A549 (cell line): ENCODE measurements around the gene GPR75. TPM values are rescaled to one million over a fixed set of nuclear protein-coding genes. Genes with fewer than 3 reads are reported as not detected.

Experiments used
- ATAC-seq, 2 experiments: fragments of 200-7000 bp in 1 of 2; fragments of >200 bp in 1 of 2; cut with Nextera tagmentation in 1 of 2; cut with Tn5 transposase in 1 of 2; 3 replicates each; pipeline versions ENCODE4 v1.8.0 to v1.9.1; 2018 to 2020; ENCODE audit warnings: mild to moderate bottlenecking in 1 of 2, moderate library complexity in 1 of 2
- CTCF ChIA-PET: fragments of 300-600 bp; sonication (Branson Sonifier 250); formaldehyde crosslinking; extraction: SDS; loops from one replicate; lab custom pipeline; 2021; ENCODE audit warnings: antibody characterized with exemption, inconsistent platforms; lab: Yijun Ruan, JAX
- POLR2A ChIA-PET: fragments of 350-600 bp; formaldehyde crosslinking; extraction: SDS; loops from one replicate; lab custom pipeline; 2021; ENCODE audit warnings: antibody characterized with exemption, inconsistent platforms; lab: Yijun Ruan, JAX
- DNase-seq, 2 experiments: peaks; one replicate each; pipeline versions ENCODE4 v3.0.0 to v3.0.0-alpha.2; 2011 to 2016; ENCODE audit warnings: low read depth in 1 of 2, low spot score in 1 of 2
- FAIRE-seq: peaks from 2 replicates; lab custom pipeline; 2011; peaks lifted over from hg19 to GRCh38; lab: Jason Lieb, UNC
- H3K27ac ChIP-seq, 2 experiments: fragments of >200 bp; sonication (Bioruptor Twin); formaldehyde crosslinking; 3 replicates each; pipeline ENCODE4 v1.5.1; 2016 to 2017
- H3K4me1 ChIP-seq: fragments of >200 bp; sonication (Bioruptor Twin); formaldehyde crosslinking; 3 replicates; pipeline ENCODE4 v1.6.1; 2016
- H3K4me2 ChIP-seq: fragments of >200 bp; sonication (Bioruptor Twin); formaldehyde crosslinking; 3 replicates; pipeline ENCODE4 v1.6.1; 2016
- H3K4me3 ChIP-seq: fragments of >200 bp; sonication (Bioruptor Twin); formaldehyde crosslinking; 3 replicates; pipeline ENCODE4 v1.5.1; 2016
- H3K9me3 ChIP-seq: fragments of >200 bp; sonication (Bioruptor Twin); formaldehyde crosslinking; 3 replicates; pipeline ENCODE4 v1.6.1; 2016
- CBX2 ChIP-seq: fragments of 200-600 bp; sonication (generic); IDR thresholded peaks from 2 replicates; pipeline ENCODE4 v1.6.1; 2016; ENCODE audit warnings: low read depth, mild to moderate bottlenecking, borderline replicate concordance
- CHD4 ChIP-seq: fragments of 200-600 bp; sonication (generic); IDR thresholded peaks from 2 replicates; pipeline ENCODE4 v1.6.1; 2016; ENCODE audit warnings: antibody characterized with exemption, mild to moderate bottlenecking, borderline replicate concordance
- EP300 ChIP-seq, 2 experiments: fragments of >200 bp; sonication (Bioruptor Twin); formaldehyde crosslinking; IDR thresholded peaks; 2 replicates in 1 of 2; 3 replicates in 1 of 2; pipeline ENCODE4 v1.6.1; 2016 to 2017
- FOSL2 ChIP-seq, 2 experiments: fragments of 450-650 bp in 1 of 2; fragments of >200 bp in 1 of 2; sonication (Bioruptor Twin) in 1 of 2; formaldehyde crosslinking; IDR thresholded peaks; 2 replicates each; pipeline versions ENCODE4 v1.5.0 to v1.6.1; 2016 to 2020; ENCODE audit warnings: mild to moderate bottlenecking in 1 of 2, moderate library complexity in 1 of 2
- FOXS1 ChIP-seq: fragments of 250-450 bp; sonication (Bioruptor Pico); IDR thresholded peaks from 2 replicates; pipeline ENCODE4 v1.5.0; 2020; ENCODE audit warnings: mild to moderate bottlenecking, moderate library complexity
- HDAC2 ChIP-seq: fragments of 200-600 bp; sonication (generic); IDR thresholded peaks from 2 replicates; pipeline ENCODE4 v1.6.1; 2016
- HES2 ChIP-seq: fragments of >200 bp; sonication (Bioruptor Twin); formaldehyde crosslinking; IDR thresholded peaks from 2 replicates; pipeline ENCODE4 v1.6.1; 2016
- HEYL ChIP-seq: fragments of 250-450 bp; sonication (Bioruptor Pico); IDR thresholded peaks from 2 replicates; pipeline ENCODE4 v1.8.0; 2021; ENCODE audit warnings: mild to moderate bottlenecking, moderate library complexity
- HMGXB4 ChIP-seq: fragments of 250-450 bp; sonication (Bioruptor Pico); IDR thresholded peaks from 2 replicates; pipeline ENCODE4 v1.5.0; 2021; ENCODE audit warnings: mild to moderate bottlenecking, moderate library complexity, borderline replicate concordance
- JUN ChIP-seq, 2 experiments: fragments of >200 bp; sonication (Bioruptor Twin); formaldehyde crosslinking; IDR thresholded peaks; 2 replicates in 1 of 2; 3 replicates in 1 of 2; pipeline ENCODE4 v1.6.1; 2016 to 2017
- JUNB ChIP-seq: fragments of >200 bp; sonication (Bioruptor Twin); formaldehyde crosslinking; IDR thresholded peaks from 2 replicates; pipeline ENCODE4 v1.6.1; 2016
- MAFK ChIP-seq: fragments of 450-650 bp; IDR thresholded peaks from 2 replicates; pipeline ENCODE4 v1.6.1; 2014; ENCODE audit not compliant: partially characterized antibody
- MAZ ChIP-seq: fragments of 150-350 bp; IDR thresholded peaks from 2 replicates; pipeline ENCODE4 v1.6.1; 2014; ENCODE audit warnings: antibody characterized with exemption, low read depth, low read length, borderline replicate concordance
- NFE2L2 ChIP-seq: fragments of 150-350 bp; conservative IDR thresholded peaks from 2 replicates; pipeline ENCODE4 v1.6.1; 2014; ENCODE audit warnings: low read length
- NPAS2 ChIP-seq: fragments of 250-450 bp; sonication (Bioruptor Pico); IDR thresholded peaks from 2 replicates; pipeline ENCODE4 v1.8.0; 2022; ENCODE audit warnings: mild to moderate bottlenecking, moderate library complexity, borderline replicate concordance
- POLR2A ChIP-seq: IDR thresholded peaks from 2 replicates; pipeline ENCODE4 v1.6.1; 2012; ENCODE audit warnings: mild to moderate bottlenecking, low read length
- SMC3 ChIP-seq: fragments of >200 bp; sonication (Bioruptor Twin); formaldehyde crosslinking; IDR thresholded peaks from 3 replicates; pipeline ENCODE4 v1.6.1; 2018; ENCODE audit warnings: inconsistent platforms
- USF2 ChIP-seq: fragments of 450-650 bp; IDR thresholded peaks from 2 replicates; pipeline ENCODE4 v1.6.1; 2014; ENCODE audit warnings: antibody characterized with exemption
- ZSCAN20 ChIP-seq: fragments of 250-450 bp; sonication (Bioruptor Pico); IDR thresholded peaks from 2 replicates; pipeline ENCODE4 v1.8.0; 2022; ENCODE audit warnings: mild to moderate bottlenecking, moderate library complexity
- WGBS: methylation state at CpG from one replicate; pipeline ENCODE4 v1.1.6; 2017; ENCODE audit errors: missing lambda C conversion rate; 5-methylcytosine and 5-hydroxymethylcytosine counted together
- polyA plus RNA-seq, 4 experiments: library from polyadenylated mRNA; depleted of rRNA in 3 of 4; stranded (reverse); fragments of >200 nt; fragmentation: RNase III in 1 of 4; extraction: RNeasy Plus Mini Kit Qiagen cat#74134 plus additional on column Dnase treatment in 1 of 4; gene quantifications; 2 replicates in 3 of 4; 3 replicates in 1 of 4; pipeline ENCODE4 v1.2.3, GENCODE V29; 2011 to 2017

Gene GPR75
- polyA plus RNA-seq, 2 of the 4 experiments (the other 2 are of a cell fraction), result 1.4 to 3.0 TPM

- no peak for FAIRE-seq
- CTCF ChIA-PET, result interaction anchor here (0.7 to 2.2 kb wide), 2 partner anchors 15 to 17 kb away, joined by 4 to 6 read pairs; no protein-coding TSS in a partner anchor
- 95% methylated on average over 5 of the region's 5 CpGs for WGBS
Observed at GRCh38 chr2:53861824-53862223, 2.1 kb upstream of the GPR75 start.

GRCh38 chr2:53856272-53856671 lies 3.5 kb downstream of the GPR75 start:
- Histone ChIP-seq H3K4me2 (no peak overlapping the region), H3K4me3 (no peak overlapping the region), H3K4me1 (no peaks in the 10 kb centered on the region), H3K27ac (no peak overlapping the region), H3K9me3 (no peaks in the 10 kb centered on the region)
- POLR2A ChIA-PET, result no interaction called here
- FAIRE-seq (no peak), ATAC-seq (peak in 1 of 2 experiments; percentile 19; a peak in 1 of 6 replicates), DNase-seq (no peak)
- CTCF ChIA-PET, result interaction anchor here (2.5 kb wide), 1 partner anchor 11 kb away, joined by 8 read pairs; no protein-coding TSS in a partner anchor
- TF ChIP-seq JUN (IDR thresholded peaks at IDR 0.05) (no peak), FOSL2 (IDR thresholded peaks at IDR 0.05) (no peak), FOSL2 (CRISPR knock-in tag; IDR thresholded peaks at IDR 0.05) (no peak), MAFK (no peak), NFE2L2 (no peak), NPAS2 (no peak), HDAC2 (no peak), ZSCAN20 (CRISPR knock-in tag) (no peak)
- 86% methylated on average over 2 of the region's 2 CpGs for WGBS

More at GRCh38 chr2:53861824-53862223, 2.1 kb upstream of the GPR75 start:
- no peak overlapping the region for H3K4me3 ChIP-seq
- H3K4me1 ChIP-seq, result no peaks in the 10 kb centered on the region
- no peak for ATAC-seq
- no peaks in the 10 kb centered on the region for H3K9me3 ChIP-seq
- no peak for TF ChIP-seq JUNB
- no peak for TF ChIP-seq HMGXB4
- no peak for TF ChIP-seq POLR2A
- TF ChIP-seq CBX2, result no peak
- TF ChIP-seq HEYL (CRISPR knock-in tag), result no peak
- TF ChIP-seq USF2, result no peak
- no peak for TF ChIP-seq HES2
- TF ChIP-seq NFE2L2, result no peak
- no peak for TF ChIP-seq CHD4
- TF ChIP-seq SMC3, result no peak
- no peak for DNase-seq
- POLR2A ChIA-PET, result no interaction called here
- no peak overlapping the region for H3K4me2 ChIP-seq
- no peak overlapping the region for H3K27ac ChIP-seq

- H3K27ac ChIP-seq, result no peak overlapping the region
- ChIA-PET POLR2A (no interaction called here), CTCF (interaction anchor here (2.5 kb wide), 1 partner anchor 13 kb away, joined by 8 read pairs; no protein-coding TSS in a partner anchor)
- FAIRE-seq (no peak), DNase-seq (no peak), ATAC-seq (no peak)
- H3K4me2 ChIP-seq, result no peak overlapping the region
- WGBS, result 100% methylated on average over 2 of the region's 2 CpGs
- H3K4me1 ChIP-seq, result no peaks in the 10 kb centered on the region
- TF ChIP-seq NPAS2 (no peak), MAZ (no peak), EP300 (IDR thresholded peaks at IDR 0.05) (no peak), FOXS1 (CRISPR knock-in tag) (no peak), POLR2A (no peak)
- no peak overlapping the region for H3K4me3 ChIP-seq
- no peaks in the 10 kb centered on the region for H3K9me3 ChIP-seq
Observed at GRCh38 chr2:53854678-53855077, 5.1 kb downstream of the GPR75 start.

- 91% methylated on average over 4 of the region's 4 CpGs for WGBS
- Histone ChIP-seq H3K4me3 (no peak overlapping the region), H3K9me3 (no peaks in the 10 kb centered on the region), H3K4me1 (no peaks in the 10 kb centered on the region), H3K27ac (no peak overlapping the region), H3K4me2 (no peak overlapping the region)
- ATAC-seq, result no peak
- POLR2A ChIA-PET, result no interaction called here
- TF ChIP-seq HMGXB4 (no peak), MAFK (peak; percentile 81)
- FAIRE-seq, result no peak
- no peak for DNase-seq
- CTCF ChIA-PET, result no interaction called here
Observed at GRCh38 chr2:53852532-53852931, 7.2 kb downstream of the GPR75 start.
